Inflammatory macrophage (primary cell): Measurements from ENCODE around the gene MEF2B.
A peak's percentile ranks its signal among the peaks of the same experiment; 100 is the strongest.
"Not testable (repeated sequence)": the region's sequence is repeated elsewhere in the genome, so short reads cannot be mapped to it uniquely, and the experiment has no call there.

Experiments used
- DNase-seq, 2 donors: peaks; one replicate each; pipeline ENCODE4 v3.0.0-alpha.2; 2020 to 2022

MEF2B gene

GRCh38 chr19:19155495-19156219 lies 14.4 kb downstream of the MEF2B start:
- DNase-seq, result no peak

GRCh38 chr19:19154768-19155494 lies 15.1 kb downstream of the MEF2B start:
- DNase-seq, result no peak

- no peak for DNase-seq
Measured at GRCh38 chr19:19152668-19153384, 17.2 kb downstream of the MEF2B start.

GRCh38 chr19:19151418-19151817 lies 18.6 kb downstream of the MEF2B start:
- DNase-seq, result no peak

- no peak for DNase-seq
Measured at GRCh38 chr19:19149435-19149834, 20.6 kb downstream of the MEF2B start.

- DNase-seq, result not testable (repeated sequence)
Measured at GRCh38 chr19:19148504-19148903, 21.6 kb downstream of the MEF2B start.

GRCh38 chr19:19147344-19147743 lies 22.7 kb downstream of the MEF2B start:
- no peak for DNase-seq

GRCh38 chr19:19146865-19147264 lies 23.2 kb downstream of the MEF2B start:
- no peak for DNase-seq

- peak; percentile 73 to 74 for DNase-seq
Measured at GRCh38 chr19:19145684-19146608, 24.1 kb downstream of the MEF2B start.

- no peak for DNase-seq
Measured at GRCh38 chr19:19145281-19145680, 24.8 kb downstream of the MEF2B start.

GRCh38 chr19:19142347-19142746 lies 27.7 kb downstream of the MEF2B start:
- no peak for DNase-seq

GRCh38 chr19:19140476-19140875 lies 29.6 kb downstream of the MEF2B start:
- DNase-seq, result no peak

- no peak for DNase-seq
Measured at GRCh38 chr19:19139876-19140229, 30.2 kb downstream of the MEF2B start.

GRCh38 chr19:19138109-19138981 lies 31.7 kb downstream of the MEF2B start, which contains the start of gene TMEM161A:
TSS of gene TMEM161A (minus strand) at chr19:19138478. CDS start at chr19:19138428, 50 bp downstream.
- DNase-seq, result peak; percentile 98 to 99

- no peak for DNase-seq
Measured at GRCh38 chr19:19137556-19138108, 32.4 kb downstream of the MEF2B start.

- not testable (repeated sequence) for DNase-seq
Measured at GRCh38 chr19:19135713-19136112, 34.4 kb downstream of the MEF2B start.

- DNase-seq, result no peak
Measured at GRCh38 chr19:19134687-19135158, 35.3 kb downstream of the MEF2B start.

GRCh38 chr19:19133985-19134384 lies 36.1 kb downstream of the MEF2B start:
- DNase-seq, result no peak

GRCh38 chr19:19132912-19133311 lies 37.2 kb downstream of the MEF2B start:
- DNase-seq, result no peak

- DNase-seq, result no peak
Measured at GRCh38 chr19:19131989-19132388, 38.1 kb downstream of the MEF2B start.

GRCh38 chr19:19126102-19126501 lies 44.0 kb downstream of the MEF2B start:
- no peak for DNase-seq
